GM20000 (cell line): ENCODE results near the gene DHX36.

ENCODE experiments used
- DNase-seq: peaks from one replicate; pipeline ENCODE4 v3.0.0; 2012; ENCODE audit warnings: low spot score
- TF ChIP-seq, protein P1 (sequence below): IDR thresholded peaks from 2 replicates; pipeline ENCODE4 v1.5.1; 2012; ENCODE audit warnings: mild to moderate bottlenecking, control low read depth; ENCODE audit errors: extremely low read depth, missing control alignments

Gene DHX36

DNA sequence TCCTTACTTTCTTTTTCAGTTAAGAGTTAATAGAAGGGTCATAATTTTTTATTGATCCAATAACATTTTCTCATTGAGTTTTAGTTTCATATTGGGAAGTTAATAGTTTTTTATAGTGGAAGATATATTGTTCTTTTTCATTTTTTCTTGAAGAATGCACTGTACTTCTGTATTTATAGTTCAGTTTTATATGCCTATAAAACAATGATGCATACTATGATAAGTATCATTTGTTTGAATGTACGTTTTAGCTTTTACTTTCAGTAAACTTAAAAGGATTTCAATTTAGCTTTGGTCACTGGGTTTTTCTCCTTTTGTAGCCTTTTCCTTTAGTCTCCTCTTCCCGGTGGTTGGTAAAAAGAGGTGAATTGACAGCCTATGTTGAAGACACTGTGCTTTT, 98.8 kb downstream of the DHX36 start:
- no peak for DNase-seq
- TF ChIP-seq, protein P1, sequence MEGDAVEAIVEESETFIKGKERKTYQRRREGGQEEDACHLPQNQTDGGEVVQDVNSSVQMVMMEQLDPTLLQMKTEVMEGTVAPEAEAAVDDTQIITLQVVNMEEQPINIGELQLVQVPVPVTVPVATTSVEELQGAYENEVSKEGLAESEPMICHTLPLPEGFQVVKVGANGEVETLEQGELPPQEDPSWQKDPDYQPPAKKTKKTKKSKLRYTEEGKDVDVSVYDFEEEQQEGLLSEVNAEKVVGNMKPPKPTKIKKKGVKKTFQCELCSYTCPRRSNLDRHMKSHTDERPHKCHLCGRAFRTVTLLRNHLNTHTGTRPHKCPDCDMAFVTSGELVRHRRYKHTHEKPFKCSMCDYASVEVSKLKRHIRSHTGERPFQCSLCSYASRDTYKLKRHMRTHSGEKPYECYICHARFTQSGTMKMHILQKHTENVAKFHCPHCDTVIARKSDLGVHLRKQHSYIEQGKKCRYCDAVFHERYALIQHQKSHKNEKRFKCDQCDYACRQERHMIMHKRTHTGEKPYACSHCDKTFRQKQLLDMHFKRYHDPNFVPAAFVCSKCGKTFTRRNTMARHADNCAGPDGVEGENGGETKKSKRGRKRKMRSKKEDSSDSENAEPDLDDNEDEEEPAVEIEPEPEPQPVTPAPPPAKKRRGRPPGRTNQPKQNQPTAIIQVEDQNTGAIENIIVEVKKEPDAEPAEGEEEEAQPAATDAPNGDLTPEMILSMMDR = no peak

DNA sequence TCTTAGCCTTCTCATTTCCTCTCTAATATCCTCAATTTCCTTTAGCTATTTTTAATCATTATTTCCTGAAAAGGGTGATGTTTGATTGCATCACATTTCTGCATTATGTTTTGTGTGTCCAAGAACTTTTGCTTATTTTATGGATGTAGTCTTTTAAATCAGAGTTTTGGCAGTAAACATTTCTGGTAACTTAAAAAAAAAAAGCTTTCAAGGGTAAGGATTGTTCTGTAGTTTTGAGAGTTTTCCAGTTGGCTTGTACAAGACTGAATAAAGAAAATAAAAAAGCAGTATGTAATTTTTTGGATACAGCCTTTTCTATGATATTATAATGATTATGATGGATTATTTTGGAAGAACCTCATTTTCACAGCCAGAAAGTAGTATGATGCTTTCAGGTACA, 99.4 kb downstream of the DHX36 start:
- DNase-seq = no peak
- TF ChIP-seq, protein P1 = no peak

DNA sequence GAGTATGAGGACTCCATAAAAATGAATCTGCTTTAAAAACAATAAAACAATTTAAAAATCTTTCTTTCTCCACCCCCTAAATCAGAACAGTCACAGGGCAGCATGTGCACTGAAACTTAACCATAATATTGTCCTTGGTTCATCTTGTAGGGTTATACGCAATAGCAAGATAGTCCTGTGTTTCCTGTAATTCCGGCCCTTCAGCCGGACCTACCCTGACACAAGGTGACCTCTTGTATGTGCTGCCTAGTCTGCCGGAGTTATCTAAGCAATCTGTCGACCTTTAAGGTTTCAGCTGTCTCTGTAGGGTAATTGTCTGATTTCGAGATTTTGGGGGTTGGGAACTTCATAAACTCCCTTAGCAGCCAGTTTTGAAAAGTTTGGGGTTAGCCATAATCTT, 99.9 kb downstream of the DHX36 start:
- DNase-seq = no peak
- TF ChIP-seq, protein P1 = no peak

DNA sequence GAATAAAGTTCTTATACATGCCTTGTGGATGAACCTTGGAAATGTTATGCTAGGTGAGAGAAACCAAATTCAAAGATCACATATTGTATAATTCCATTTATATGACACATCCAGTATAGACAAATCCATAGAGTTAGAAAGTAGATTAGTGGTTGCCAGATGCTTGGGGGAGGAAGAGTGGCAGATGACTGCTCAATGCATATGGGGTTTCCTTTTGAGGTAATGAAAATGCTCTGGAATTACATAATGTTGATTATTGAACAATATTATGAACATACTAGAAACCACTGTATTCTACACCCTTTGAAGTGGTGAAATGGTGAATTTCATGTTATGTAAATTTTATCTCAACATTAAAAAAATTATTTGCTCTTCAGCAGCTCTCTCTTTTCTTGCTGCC, 100.8 kb downstream of the DHX36 start:
- TF ChIP-seq, protein P1 = no peak
- no peak for DNase-seq
